ENCODE results near the gene ID4.

The ID4 gene

DNA sequence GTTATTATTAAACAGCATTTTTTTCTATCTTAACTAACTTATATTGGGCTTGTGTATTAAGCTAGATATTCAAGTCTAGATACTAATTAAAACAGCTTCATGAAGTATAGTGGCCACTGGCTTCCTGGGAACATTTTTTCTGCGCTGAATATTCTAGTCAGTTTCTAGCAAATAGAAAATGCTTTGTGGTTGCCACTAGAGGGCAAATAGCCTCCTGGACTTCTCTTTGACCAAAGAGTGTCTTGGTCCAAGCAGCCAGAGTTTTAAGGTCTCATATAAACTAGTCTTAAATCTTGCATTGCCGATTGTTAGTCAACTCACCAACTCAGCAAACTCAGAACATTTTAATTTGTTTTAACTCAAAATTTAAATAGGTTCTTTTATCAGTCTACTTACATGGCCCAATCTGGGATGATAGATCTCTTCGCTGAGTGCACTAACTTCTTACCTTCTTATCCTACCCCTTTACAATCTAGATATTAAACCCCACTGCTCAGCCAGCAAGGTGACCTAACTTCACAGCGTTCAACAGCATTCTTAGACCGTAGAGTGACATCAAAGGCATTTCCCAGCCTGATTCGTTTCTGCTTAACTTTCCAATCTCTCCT lies 24.6 kb upstream of the ID4 start:
- no peaks in the 10 kb centered on the region for H3K4me1 Mint-ChIP-seq (ENCODE audit: low read depth)
- no peaks in the 10 kb centered on the region for H3K36me3 Mint-ChIP-seq (ENCODE audit: low read depth)
- no peaks in the 10 kb centered on the region for H3K27me3 Mint-ChIP-seq (ENCODE audit: low read depth)
- H3K4me3 Mint-ChIP-seq: no peak overlapping the region
- no peak overlapping the region for H3K27ac Mint-ChIP-seq
- no peaks in the 10 kb centered on the region for H3K9me3 Mint-ChIP-seq

DNA sequence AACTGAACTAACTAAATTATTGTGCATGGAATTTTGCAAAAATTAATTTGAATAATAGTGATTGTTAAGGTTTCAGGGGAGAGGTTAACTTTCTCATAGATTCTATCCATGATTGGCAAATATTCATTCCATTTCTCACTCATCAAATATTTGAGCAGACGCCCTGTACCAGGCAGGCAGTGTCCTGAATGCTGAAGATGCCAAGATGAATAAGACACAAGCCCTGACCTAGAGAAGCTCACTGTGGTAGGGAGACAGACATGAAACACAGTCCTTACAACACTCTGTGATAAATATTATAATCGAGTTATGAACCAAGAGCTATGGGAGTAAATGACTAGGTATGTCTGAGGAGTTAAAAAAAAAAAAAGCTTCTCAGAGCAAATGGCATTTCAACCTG lies 18.4 kb upstream of the ID4 start:
- Mint-ChIP-seq H3K4me3 (no peak overlapping the region), H3K9me3 (no peaks in the 10 kb centered on the region), H3K27ac (no peak overlapping the region), H3K27me3 (ENCODE audit: low read depth) (no peaks in the 10 kb centered on the region), H3K4me1 (ENCODE audit: low read depth) (no peaks in the 10 kb centered on the region), H3K36me3 (ENCODE audit: low read depth) (no peaks in the 10 kb centered on the region)

DNA sequence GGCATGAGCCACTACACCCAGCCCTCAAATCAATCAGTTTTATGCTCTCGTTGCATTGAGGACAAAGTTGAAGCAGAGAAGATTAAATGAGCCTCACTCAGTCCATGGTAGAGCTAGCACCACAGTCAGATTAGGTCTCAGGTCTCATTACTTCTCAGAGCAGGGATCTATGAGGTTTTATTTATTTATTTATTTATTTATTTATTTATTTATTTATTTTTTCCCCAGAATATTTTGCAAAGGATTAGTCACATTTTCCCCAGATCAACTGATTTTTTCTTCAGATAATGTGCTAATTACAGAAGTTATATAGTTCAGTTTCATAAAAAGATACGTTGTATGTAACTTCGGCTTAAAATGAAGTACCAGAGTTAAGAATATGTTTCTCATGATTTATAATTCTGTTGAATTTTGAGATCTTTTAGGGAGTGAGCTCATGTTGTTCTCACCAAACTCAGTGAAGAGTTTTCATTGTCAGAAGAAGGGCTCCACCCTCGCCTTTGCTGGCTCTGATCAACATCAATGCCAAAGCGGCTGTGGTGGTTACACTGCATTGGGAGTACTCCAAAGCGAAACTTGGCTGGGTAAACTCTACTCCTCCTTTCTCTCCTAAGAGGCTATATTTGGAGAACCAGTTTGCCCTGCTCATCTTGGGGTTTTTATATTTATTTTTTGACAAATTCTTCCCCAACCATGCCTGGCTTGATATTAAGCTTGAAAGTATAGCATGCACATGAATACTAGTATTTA lies 12.9 kb upstream of the ID4 start:
- no peaks in the 10 kb centered on the region for H3K36me3 Mint-ChIP-seq (ENCODE audit: low read depth)
- no peaks in the 10 kb centered on the region for H3K9me3 Mint-ChIP-seq
- H3K27me3 Mint-ChIP-seq (ENCODE audit: low read depth): no peaks in the 10 kb centered on the region
- H3K4me1 Mint-ChIP-seq (ENCODE audit: low read depth): no peaks in the 10 kb centered on the region
- no peak overlapping the region for H3K4me3 Mint-ChIP-seq
- H3K27ac Mint-ChIP-seq: no peak overlapping the region

DNA sequence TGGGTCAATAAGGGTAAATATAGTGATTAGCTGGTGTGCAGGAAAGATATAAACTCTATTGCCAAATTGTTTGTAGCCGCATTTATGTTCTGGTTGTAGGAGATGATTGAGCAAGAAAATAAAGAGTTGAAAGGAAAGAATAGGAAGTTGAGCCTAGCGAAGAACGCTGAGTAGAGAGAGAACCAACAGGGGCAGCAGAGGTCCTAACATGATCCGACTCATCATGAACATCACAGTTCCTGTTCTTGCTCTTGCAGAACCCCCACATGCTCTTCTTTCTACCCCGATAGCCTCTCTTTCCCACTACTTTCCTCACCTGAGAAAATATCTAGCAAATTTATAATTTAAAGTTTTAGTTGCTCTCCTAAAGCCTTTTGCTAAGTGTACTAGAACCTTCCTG lies 9.9 kb upstream of the ID4 start:
- Mint-ChIP-seq H3K4me3 (no peak overlapping the region), H3K36me3 (ENCODE audit: low read depth) (no peaks in the 10 kb centered on the region), H3K27ac (no peak overlapping the region), H3K4me1 (ENCODE audit: low read depth) (no peaks in the 10 kb centered on the region), H3K27me3 (ENCODE audit: low read depth) (no peaks in the 10 kb centered on the region), H3K9me3 (no peaks in the 10 kb centered on the region)

DNA sequence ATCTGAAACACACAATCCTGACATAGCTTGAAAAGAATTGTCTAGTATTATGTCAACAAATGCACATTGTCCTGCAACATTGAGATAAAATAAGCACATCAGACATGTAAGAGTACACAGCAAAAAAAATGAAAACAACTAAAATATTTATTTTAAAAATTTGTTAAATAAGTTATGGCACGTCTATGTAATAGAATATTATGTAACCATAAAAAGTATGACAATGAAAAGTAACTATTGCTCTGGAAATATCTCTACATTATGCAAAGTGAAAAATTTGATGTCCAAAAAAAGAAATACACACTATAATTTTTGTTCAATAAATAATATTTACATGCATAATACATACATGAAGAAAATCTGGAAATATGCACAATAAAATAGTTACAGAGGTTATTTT lies 9.3 kb upstream of the ID4 start:
- Mint-ChIP-seq H3K9me3 (no peaks in the 10 kb centered on the region), H3K36me3 (ENCODE audit: low read depth) (no peaks in the 10 kb centered on the region), H3K27me3 (ENCODE audit: low read depth) (no peaks in the 10 kb centered on the region), H3K4me1 (ENCODE audit: low read depth) (no peaks in the 10 kb centered on the region), H3K4me3 (no peak overlapping the region), H3K27ac (no peak overlapping the region)

DNA sequence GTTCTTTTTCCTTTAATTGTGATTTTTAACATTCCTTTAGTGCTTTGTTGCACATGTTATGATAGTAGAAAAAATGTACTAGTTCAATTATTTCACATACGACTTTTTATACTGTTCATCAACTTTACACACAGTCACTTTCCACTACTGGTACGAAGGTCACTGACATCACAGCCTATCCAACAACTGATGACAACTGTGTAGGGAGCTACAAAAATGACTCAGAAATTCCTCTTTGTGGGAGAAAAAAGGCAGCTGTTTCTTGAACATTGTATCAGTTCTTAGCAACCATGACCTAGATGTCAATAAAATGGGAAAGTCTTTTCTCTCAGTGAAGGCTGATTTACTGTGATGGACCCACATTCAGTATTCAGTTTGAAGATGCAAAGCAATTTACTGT lies 7.0 kb upstream of the ID4 start:
- no peak overlapping the region for H3K27ac Mint-ChIP-seq

DNA sequence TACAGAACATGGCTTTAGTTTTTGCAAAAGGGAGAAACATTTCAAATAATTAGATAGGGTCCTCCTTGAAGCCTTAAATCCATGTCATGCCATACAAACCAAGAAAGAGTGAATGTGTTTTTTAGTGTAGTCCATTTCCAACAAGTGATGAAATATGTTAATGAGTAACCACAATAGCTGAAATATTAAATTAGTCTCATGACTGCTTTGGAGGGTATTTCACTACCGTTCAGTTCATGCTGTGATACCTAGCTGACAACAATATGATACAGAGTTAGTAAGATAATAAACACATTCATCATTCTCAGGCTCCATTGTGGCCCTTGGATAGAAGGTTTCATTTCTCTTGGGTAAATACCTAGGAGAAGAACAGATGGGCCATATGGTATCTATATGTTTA lies 5.8 kb upstream of the ID4 start:
- Mint-ChIP-seq H3K4me1 (ENCODE audit: low read depth) (no peaks in the 10 kb centered on the region), H3K4me3 (no peak overlapping the region), H3K9me3 (no peaks in the 10 kb centered on the region), H3K27ac (no peak overlapping the region), H3K36me3 (ENCODE audit: low read depth) (no peaks in the 10 kb centered on the region), H3K27me3 (ENCODE audit: low read depth) (peaks cover 19% of the 10 kb centered on the region)

More for the DNA sequence above, 7.0 kb upstream of the ID4 start:
- no peak overlapping the region for H3K4me3 Mint-ChIP-seq
- peaks cover 9% of the 10 kb centered on the region for H3K27me3 Mint-ChIP-seq (ENCODE audit: low read depth)
- H3K4me1 Mint-ChIP-seq (ENCODE audit: low read depth): no peaks in the 10 kb centered on the region
- no peaks in the 10 kb centered on the region for H3K9me3 Mint-ChIP-seq
- H3K36me3 Mint-ChIP-seq (ENCODE audit: low read depth): no peaks in the 10 kb centered on the region

DNA sequence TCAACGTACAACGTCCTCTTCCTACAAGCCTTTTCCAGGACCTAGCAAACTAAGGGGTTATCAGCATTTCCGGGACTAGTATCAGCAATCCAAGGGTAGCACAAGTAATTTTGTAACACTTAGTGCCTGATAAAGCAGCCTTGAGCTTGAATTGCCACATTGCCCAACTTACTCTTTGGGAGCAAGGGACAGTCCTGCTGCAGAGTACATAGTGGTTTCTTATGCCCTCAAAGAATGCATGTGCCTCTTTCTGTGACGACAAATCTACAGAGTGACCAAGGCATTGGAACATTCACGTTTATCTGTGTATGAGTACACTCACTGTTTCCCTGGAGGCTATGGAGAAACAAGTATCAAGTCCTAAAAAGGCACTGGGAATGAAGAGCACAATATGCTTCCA lies 3.2 kb upstream of the ID4 start:
- Mint-ChIP-seq H3K4me1 (ENCODE audit: low read depth) (peaks cover under 1% of the 10 kb centered on the region), H3K27me3 (ENCODE audit: low read depth) (peaks cover 32% of the 10 kb centered on the region), H3K27ac (no peak overlapping the region), H3K4me3 (no peak overlapping the region), H3K36me3 (ENCODE audit: low read depth) (peaks cover 2% of the 10 kb centered on the region), H3K9me3 (no peaks in the 10 kb centered on the region)

DNA sequence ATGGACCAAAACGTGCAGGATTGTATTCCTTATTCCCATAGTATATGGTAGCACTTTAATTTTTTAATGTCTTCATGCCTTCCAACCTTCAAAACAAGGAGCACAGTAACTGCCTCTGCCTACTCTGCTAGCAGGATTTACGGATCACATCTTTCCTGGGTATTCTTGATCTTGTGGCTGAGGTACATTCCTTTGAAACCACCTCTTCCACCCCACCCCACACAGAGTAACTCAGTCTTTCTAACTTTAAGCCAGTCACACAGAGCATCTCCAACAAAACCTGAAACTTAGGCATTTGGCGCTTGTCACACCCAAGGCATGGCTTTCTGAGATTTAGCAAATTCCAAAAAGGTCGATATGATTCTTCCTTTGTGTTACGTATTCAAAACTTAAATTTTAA lies 2.3 kb upstream of the ID4 start:
- no peak overlapping the region for H3K4me3 Mint-ChIP-seq
- peaks cover 2% of the 10 kb centered on the region for H3K36me3 Mint-ChIP-seq (ENCODE audit: low read depth)
- H3K4me1 Mint-ChIP-seq (ENCODE audit: low read depth): peaks cover 3% of the 10 kb centered on the region
- peaks cover 42% of the 10 kb centered on the region for H3K27me3 Mint-ChIP-seq (ENCODE audit: low read depth)
- H3K9me3 Mint-ChIP-seq: no peaks in the 10 kb centered on the region
- H3K27ac Mint-ChIP-seq: no peak overlapping the region

DNA sequence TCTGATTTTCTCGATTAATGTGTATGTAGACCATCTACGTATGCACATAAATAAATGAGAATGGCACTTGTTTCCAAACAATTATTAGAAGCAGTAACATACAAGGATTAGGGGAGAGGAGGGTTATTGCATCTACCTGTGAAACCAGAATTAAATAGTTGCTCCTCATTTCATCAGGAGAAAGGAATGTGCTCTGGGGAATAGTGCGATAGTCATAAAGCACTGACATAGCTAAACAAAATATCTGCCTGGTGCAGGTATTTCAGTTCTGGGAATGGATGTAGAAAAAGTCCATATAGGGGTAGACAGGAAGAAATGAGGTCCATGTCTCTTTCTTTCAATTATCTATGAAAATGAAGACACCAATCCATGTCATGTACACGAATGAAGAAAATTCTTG lies 1.6 kb upstream of the ID4 start:
- peaks cover 49% of the 10 kb centered on the region for H3K27me3 Mint-ChIP-seq (ENCODE audit: low read depth)
- H3K36me3 Mint-ChIP-seq (ENCODE audit: low read depth): peaks cover 2% of the 10 kb centered on the region
- H3K4me3 Mint-ChIP-seq: no peak overlapping the region
- H3K9me3 Mint-ChIP-seq: no peaks in the 10 kb centered on the region
- no peak overlapping the region for H3K27ac Mint-ChIP-seq
- H3K4me1 Mint-ChIP-seq (ENCODE audit: low read depth): peaks cover 3% of the 10 kb centered on the region

DNA sequence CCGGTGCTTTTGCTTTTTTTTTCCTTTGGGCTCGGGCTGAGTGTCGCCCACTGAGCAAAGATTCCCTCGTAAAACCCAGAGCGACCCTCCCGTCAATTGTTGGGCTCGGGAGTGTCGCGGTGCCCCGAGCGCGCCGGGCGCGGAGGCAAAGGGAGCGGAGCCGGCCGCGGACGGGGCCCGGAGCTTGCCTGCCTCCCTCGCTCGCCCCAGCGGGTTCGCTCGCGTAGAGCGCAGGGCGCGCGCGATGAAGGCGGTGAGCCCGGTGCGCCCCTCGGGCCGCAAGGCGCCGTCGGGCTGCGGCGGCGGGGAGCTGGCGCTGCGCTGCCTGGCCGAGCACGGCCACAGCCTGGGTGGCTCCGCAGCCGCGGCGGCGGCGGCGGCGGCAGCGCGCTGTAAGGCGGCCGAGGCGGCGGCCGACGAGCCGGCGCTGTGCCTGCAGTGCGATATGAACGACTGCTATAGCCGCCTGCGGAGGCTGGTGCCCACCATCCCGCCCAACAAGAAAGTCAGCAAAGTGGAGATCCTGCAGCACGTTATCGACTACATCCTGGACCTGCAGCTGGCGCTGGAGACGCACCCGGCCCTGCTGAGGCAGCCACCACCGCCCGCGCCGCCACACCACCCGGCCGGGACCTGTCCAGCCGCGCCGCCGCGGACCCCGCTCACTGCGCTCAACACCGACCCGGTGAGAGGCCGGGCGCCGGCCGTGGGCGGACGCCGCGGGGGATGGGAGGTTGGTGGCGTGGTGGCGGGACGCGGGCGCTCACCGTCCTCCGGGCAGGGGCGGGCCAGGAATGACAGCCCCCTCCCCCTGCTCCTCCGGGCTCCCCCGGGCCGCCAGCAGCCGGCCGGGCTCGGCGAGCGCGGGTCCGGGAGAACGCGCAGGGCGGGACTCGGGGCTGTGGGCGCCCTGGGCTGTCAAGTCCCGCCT lies 606 bp downstream of the ID4 start:
- no peak overlapping the region for H3K4me3 Mint-ChIP-seq
- no peaks in the 10 kb centered on the region for H3K9me3 Mint-ChIP-seq
- H3K27me3 Mint-ChIP-seq (ENCODE audit: low read depth): peaks cover 50% of the 10 kb centered on the region
- H3K4me1 Mint-ChIP-seq (ENCODE audit: low read depth): peaks cover 3% of the 10 kb centered on the region
- H3K27ac Mint-ChIP-seq: no peak overlapping the region
- peaks cover 2% of the 10 kb centered on the region for H3K36me3 Mint-ChIP-seq (ENCODE audit: low read depth)

DNA sequence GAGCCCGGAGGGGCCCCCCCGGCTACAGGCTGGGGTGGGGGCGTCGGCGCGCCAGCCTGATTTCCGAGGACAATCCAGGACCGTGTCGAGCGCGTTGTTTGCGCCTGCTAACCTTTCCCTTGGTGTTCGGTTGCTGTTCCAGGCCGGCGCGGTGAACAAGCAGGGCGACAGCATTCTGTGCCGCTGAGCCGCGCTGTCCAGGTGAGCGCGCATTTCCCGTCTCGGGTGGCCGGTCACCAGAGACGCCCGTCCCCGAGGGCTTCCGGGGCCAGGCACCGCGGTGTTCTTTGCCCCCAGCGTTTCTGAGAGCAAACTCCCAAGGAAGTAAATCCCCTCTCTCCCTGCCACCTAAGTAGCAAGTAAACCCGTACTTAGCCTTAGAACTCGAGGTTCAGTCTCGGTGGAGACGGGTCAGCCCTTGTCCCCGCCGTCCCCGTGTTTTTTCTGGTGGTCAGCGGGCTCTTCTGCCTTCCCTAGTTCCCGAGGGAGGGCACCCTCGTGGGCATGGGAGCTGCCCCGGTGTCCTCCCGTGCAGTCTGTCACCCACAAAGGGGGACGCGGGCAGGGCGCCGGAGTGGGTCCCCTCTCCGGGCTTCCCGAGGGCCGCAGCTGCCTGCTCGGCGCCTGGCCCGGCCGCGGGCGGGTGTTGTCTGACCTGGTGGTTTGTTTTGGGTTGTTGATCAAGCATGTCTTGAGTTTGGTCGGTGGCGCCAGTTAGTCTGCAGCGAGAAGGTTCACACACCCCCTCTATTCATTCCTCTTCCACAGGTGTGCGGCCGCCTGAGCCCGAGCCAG lies 1.5 kb downstream of the ID4 start:
- Mint-ChIP-seq H3K27me3 (ENCODE audit: low read depth) (peaks cover 53% of the 10 kb centered on the region), H3K9me3 (no peaks in the 10 kb centered on the region), H3K4me1 (ENCODE audit: low read depth) (peaks cover 3% of the 10 kb centered on the region), H3K27ac (no peak overlapping the region), H3K4me3 (no peak overlapping the region), H3K36me3 (ENCODE audit: low read depth) (peaks cover 2% of the 10 kb centered on the region)

DNA sequence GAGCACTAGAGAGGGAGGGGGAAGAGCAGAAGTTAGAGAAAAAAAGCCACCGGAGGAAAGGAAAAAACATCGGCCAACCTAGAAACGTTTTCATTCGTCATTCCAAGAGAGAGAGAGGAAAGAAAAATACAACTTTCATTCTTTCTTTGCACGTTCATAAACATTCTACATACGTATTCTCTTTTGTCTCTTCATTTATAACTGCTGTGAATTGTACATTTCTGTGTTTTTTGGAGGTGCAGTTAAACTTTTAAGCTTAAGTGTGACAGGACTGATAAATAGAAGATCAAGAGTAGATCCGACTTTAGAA lies 2.0 kb downstream of the ID4 start:
- Mint-ChIP-seq H3K9me3 (no peaks in the 10 kb centered on the region), H3K27ac (no peak overlapping the region), H3K36me3 (ENCODE audit: low read depth) (peaks cover 2% of the 10 kb centered on the region), H3K27me3 (ENCODE audit: low read depth) (peaks cover 55% of the 10 kb centered on the region), H3K4me3 (no peak overlapping the region), H3K4me1 (ENCODE audit: low read depth) (peaks cover 3% of the 10 kb centered on the region)

DNA sequence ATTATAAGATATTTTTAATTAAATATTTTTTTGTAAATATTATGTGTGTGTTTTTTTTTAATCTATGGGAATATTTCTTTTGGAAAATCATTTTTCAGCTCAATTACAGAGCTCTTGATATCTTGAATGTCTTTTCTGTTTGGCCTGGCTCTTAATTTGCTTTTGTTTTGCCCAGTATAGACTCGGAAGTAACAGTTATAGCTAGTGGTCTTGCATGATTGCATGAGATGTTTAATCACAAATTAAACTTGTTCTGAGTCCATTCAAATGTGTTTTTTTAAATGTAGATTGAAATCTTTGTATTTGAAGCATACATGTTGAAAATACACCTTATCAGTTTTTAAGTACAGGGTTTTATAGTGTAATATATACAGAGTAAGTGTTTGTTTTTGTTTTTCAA lies 2.6 kb downstream of the ID4 start:
- H3K36me3 Mint-ChIP-seq (ENCODE audit: low read depth): peaks cover 2% of the 10 kb centered on the region
- peaks cover 3% of the 10 kb centered on the region for H3K4me1 Mint-ChIP-seq (ENCODE audit: low read depth)
- H3K4me3 Mint-ChIP-seq: no peak overlapping the region
- H3K27me3 Mint-ChIP-seq (ENCODE audit: low read depth): peaks cover 55% of the 10 kb centered on the region
- no peaks in the 10 kb centered on the region for H3K9me3 Mint-ChIP-seq
- H3K27ac Mint-ChIP-seq: no peak overlapping the region

Data from T-helper 1 cell treated with Interleukin-12 subunit alpha and Interleukin-12 subunit beta and Interleukin-4 antibody, amounts not matched to agents 30 μg/mL and 1 μg/mL, for 36 hours (primary cell).